Esophagus (tissue), 2 donors: ENCODE data around the gene MYH15. TPM values are rescaled to one million over a fixed set of nuclear protein-coding genes. Genes with fewer than 3 reads are reported as not detected.

Experiments
- H3K27ac ChIP-seq, 2 donors: one replicate each; pipeline ENCODE4 v1.5.1; 2013; ENCODE audit warnings: low read depth in 2 of 2, mild to moderate bottlenecking in 2 of 2, inconsistent platforms in 1 of 2, low read length in 1 of 2, moderate library complexity in 1 of 2
- H3K27me3 ChIP-seq, 2 donors: one replicate each; pipeline ENCODE4 v1.6.1; 2013; ENCODE audit warnings: low read length in 2 of 2, control low read depth in 1 of 2, mild to moderate bottlenecking in 1 of 2; ENCODE audit not compliant: insufficient read depth in 2 of 2, control insufficient read depth in 1 of 2
- H3K36me3 ChIP-seq, 2 donors: one replicate each; pipeline ENCODE4 v1.6.1; 2013; ENCODE audit warnings: low read length in 1 of 2; ENCODE audit not compliant: control insufficient read depth in 2 of 2, insufficient read depth in 2 of 2
- H3K4me1 ChIP-seq, 2 donors: one replicate each; pipeline ENCODE4 v1.6.1; 2013; ENCODE audit warnings: low read length in 1 of 2; ENCODE audit not compliant: control insufficient read depth in 2 of 2, insufficient read depth in 2 of 2
- H3K4me3 ChIP-seq, 2 donors: one replicate each; pipeline ENCODE4 v1.5.1; 2013; ENCODE audit warnings: low read length in 2 of 2, mild to moderate bottlenecking in 2 of 2, low read depth in 1 of 2, moderate library complexity in 1 of 2
- H3K9me3 ChIP-seq, 2 donors: one replicate each; pipeline ENCODE4 v1.6.1; 2013; ENCODE audit warnings: mild to moderate bottlenecking in 2 of 2, low read depth in 1 of 2, low read length in 1 of 2, moderate library complexity in 1 of 2; ENCODE audit not compliant: control insufficient read depth in 2 of 2, insufficient read depth in 1 of 2
- WGBS, 2 donors: extraction: QIAGEN DNeasy Blood & Tissue Kit; methylation state at CpG; one replicate each; pipeline ENCODE4 v1.1.7; 2013; 5-methylcytosine and 5-hydroxymethylcytosine counted together
- polyA plus RNA-seq, 2 donors: library from polyadenylated mRNA; stranded (reverse); fragments of 200-250 nt; gene quantifications; one replicate each; pipeline ENCODE4 v1.2.3, GENCODE V29; 2013
- donor health status: healthy with polysubstance abuse.
- donor health status: Bipolar disorder and iron deficiency.

MYH15 gene
- polyA plus RNA-seq, 2 donors = 0.01 to 0.02 TPM

GRCh38 chr3:108441071-108441507 lies 69.3 kb downstream of the MYH15 start:
- Histone ChIP-seq H3K36me3 (no peaks in the 10 kb centered on the region), H3K27me3 (no peaks in the 10 kb centered on the region), H3K4me1 (no peaks in the 10 kb centered on the region), H3K27ac (no peak overlapping the region), H3K4me3 (no peak overlapping the region), H3K9me3 (peaks cover 0 to 3% of the 10 kb centered on the region in 2 donors)
- WGBS, 2 donors = 63 to 69% methylated on average over 7 of the region's 7 CpGs

DNA sequence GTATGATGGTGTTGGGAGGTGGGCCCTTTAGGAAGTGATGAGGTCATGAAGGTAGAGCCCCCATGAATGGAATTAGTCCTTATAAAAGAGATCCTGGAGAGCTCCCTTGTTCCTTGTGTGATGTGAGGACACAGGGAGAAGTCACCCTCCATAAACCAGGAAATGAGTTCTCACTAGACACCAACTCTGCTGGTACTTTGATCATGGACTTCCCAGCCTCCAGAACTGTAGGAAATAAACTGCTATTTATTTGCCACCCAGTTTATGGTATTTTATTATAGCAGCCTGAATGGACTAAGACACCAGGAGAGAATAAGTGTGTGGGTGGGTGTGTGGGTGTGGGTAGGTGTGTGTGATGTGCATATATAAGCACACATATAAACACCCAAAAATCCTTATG lies 71.9 kb downstream of the MYH15 start:
- no peak overlapping the region for H3K27ac ChIP-seq
- H3K9me3 ChIP-seq = no peaks in the 10 kb centered on the region
- H3K4me1 ChIP-seq = no peaks in the 10 kb centered on the region
- no peaks in the 10 kb centered on the region for H3K27me3 ChIP-seq
- H3K36me3 ChIP-seq = no peaks in the 10 kb centered on the region
- no peak overlapping the region for H3K4me3 ChIP-seq

DNA sequence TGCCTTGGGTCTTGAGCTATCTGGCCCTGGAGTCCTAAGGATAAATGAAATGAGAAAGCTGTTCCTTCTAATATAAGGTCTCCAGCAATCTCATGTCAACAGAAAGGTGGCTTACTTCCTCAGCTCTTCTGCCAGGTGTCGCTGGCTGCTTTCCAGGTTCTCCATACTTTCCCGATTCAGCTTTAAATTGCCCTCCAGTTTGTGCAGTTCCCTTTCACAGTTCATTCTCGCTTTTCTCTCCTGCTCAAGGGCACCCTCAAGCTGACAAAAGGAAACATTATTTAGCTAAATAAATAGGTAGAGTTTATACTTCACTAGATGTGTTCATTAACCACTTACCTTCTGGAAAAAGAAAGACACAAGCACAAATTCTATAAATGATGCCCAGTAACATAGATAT lies 73.0 kb downstream of the MYH15 start:
- H3K4me3 ChIP-seq = no peak overlapping the region
- H3K27me3 ChIP-seq = no peaks in the 10 kb centered on the region
- H3K4me1 ChIP-seq = no peaks in the 10 kb centered on the region
- H3K9me3 ChIP-seq = peaks cover 0 to 2% of the 10 kb centered on the region in 2 donors
- no peaks in the 10 kb centered on the region for H3K36me3 ChIP-seq
- 17 to 33% methylated on average over 3 of the region's 3 CpGs for WGBS, 2 donors
- no peak overlapping the region for H3K27ac ChIP-seq

DNA sequence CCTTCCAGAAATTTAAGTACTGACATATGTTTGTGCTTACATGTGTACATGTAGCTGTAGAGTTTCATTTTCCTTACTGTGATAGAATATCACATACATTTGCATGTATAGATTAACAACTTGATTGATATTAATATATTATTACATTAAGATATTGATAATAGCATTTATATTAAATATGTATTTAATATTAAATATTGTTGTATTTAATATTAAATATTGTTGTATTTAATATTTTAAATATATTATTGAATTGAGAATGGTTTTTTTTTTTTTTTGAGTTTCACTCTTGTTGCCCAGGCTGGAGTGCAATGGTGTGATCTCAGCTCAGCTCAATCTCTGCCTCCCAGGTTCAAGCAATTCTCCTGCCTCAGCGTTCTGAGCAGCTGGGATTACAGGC lies 76.5 kb downstream of the MYH15 start:
- Histone ChIP-seq H3K36me3 (no peaks in the 10 kb centered on the region), H3K9me3 (peaks cover 0 to 2% of the 10 kb centered on the region in 2 donors), H3K4me1 (no peaks in the 10 kb centered on the region), H3K27me3 (no peaks in the 10 kb centered on the region), H3K27ac (no peak overlapping the region), H3K4me3 (no peak overlapping the region)
- 86% methylated on average over 1 of the region's 1 CpG for WGBS, 2 donors

- no peak overlapping the region for H3K27ac ChIP-seq
- 86 to 96% methylated on average over 5 of the region's 5 CpGs for WGBS, 2 donors
Measured at GRCh38 chr3:108432431-108432830, 78.0 kb downstream of the MYH15 start.

GRCh38 chr3:108430540-108430939 lies 79.9 kb downstream of the MYH15 start:
- Histone ChIP-seq H3K36me3 (no peaks in the 10 kb centered on the region), H3K4me3 (no peak overlapping the region), H3K27me3 (no peaks in the 10 kb centered on the region), H3K9me3 (peaks cover 0 to 2% of the 10 kb centered on the region in 2 donors), H3K4me1 (no peaks in the 10 kb centered on the region), H3K27ac (no peak overlapping the region)
- WGBS, 2 donors = 84 to 90% methylated on average over 1 of the region's 1 CpG

More at GRCh38 chr3:108432431-108432830, 78.0 kb downstream of the MYH15 start:
- Histone ChIP-seq H3K9me3 (peaks cover 0 to 2% of the 10 kb centered on the region in 2 donors), H3K4me1 (no peaks in the 10 kb centered on the region), H3K27me3 (no peaks in the 10 kb centered on the region), H3K4me3 (no peak overlapping the region), H3K36me3 (no peaks in the 10 kb centered on the region)

GRCh38 chr3:108428586-108428985 lies 81.8 kb downstream of the MYH15 start:
- Histone ChIP-seq H3K36me3 (no peaks in the 10 kb centered on the region), H3K27me3 (no peaks in the 10 kb centered on the region), H3K9me3 (peaks cover 0 to 2% of the 10 kb centered on the region in 2 donors), H3K4me1 (no peaks in the 10 kb centered on the region), H3K4me3 (no peak overlapping the region), H3K27ac (no peak overlapping the region)
- 52 to 60% methylated on average over 3 of the region's 3 CpGs for WGBS, 2 donors

- Histone ChIP-seq H3K36me3 (no peaks in the 10 kb centered on the region), H3K4me3 (no peak overlapping the region), H3K9me3 (no peaks in the 10 kb centered on the region), H3K4me1 (no peaks in the 10 kb centered on the region), H3K27me3 (no peaks in the 10 kb centered on the region), H3K27ac (peak overlapping the region in 1 of 2 donors; percentile 57)
- 74 to 82% methylated on average over 2 of the region's 2 CpGs for WGBS, 2 donors
Measured at GRCh38 chr3:108420926-108421325, 89.5 kb downstream of the MYH15 start.

- 87 to 89% methylated on average over 4 of the region's 4 CpGs for WGBS, 2 donors
- Histone ChIP-seq H3K27me3 (no peaks in the 10 kb centered on the region), H3K36me3 (no peaks in the 10 kb centered on the region), H3K4me1 (no peaks in the 10 kb centered on the region), H3K9me3 (no peaks in the 10 kb centered on the region), H3K4me3 (no peak overlapping the region), H3K27ac (no peak overlapping the region)
Measured at GRCh38 chr3:108416111-108416869, 94.1 kb downstream of the MYH15 start.

- H3K9me3 ChIP-seq = no peaks in the 10 kb centered on the region
- H3K27ac ChIP-seq = no peak overlapping the region
- H3K4me1 ChIP-seq = no peaks in the 10 kb centered on the region
- no peak overlapping the region for H3K4me3 ChIP-seq
- no peaks in the 10 kb centered on the region for H3K27me3 ChIP-seq
- H3K36me3 ChIP-seq = no peaks in the 10 kb centered on the region
- 73 to 81% methylated on average over 3 of the region's 3 CpGs for WGBS, 2 donors
Measured at GRCh38 chr3:108415661-108416060, 94.7 kb downstream of the MYH15 start.
